Retinal pigment epithelial cell (primary cell): Measurements from ENCODE around the gene TREM2.

Source experiments
- DNase-seq: peaks from one replicate; pipeline ENCODE4 v3.0.0-alpha.2; 2010; ENCODE audit warnings: low read depth
- H3K4me3 ChIP-seq: 2 replicates; pipeline ENCODE4 v1.5.1; 2011; ENCODE audit warnings: mild to moderate bottlenecking, low read length, control low read depth, moderate library complexity
- CTCF ChIP-seq: conservative IDR thresholded peaks from 2 replicates; pipeline ENCODE4 v1.5.1; 2011; ENCODE audit warnings: low read depth, low read length, control low read depth, inconsistent platforms

The TREM2 gene

GRCh38 chr6:41162687-41163418, at the start of gene TREM2:
Gene TREM2 (minus strand): TSS chr6:41163116. CDS start chr6:41163082, 34 bp downstream.
- no peak for DNase-seq
- TF ChIP-seq CTCF: no peak
- H3K4me3 ChIP-seq: no peak within 1 kb of the TSS

- no peak for TF ChIP-seq CTCF
- no peak overlapping the region for H3K4me3 ChIP-seq
- no peak for DNase-seq
These were observed 46.8 kb upstream of the TREM2 start for GRCh38 chr6:41209547-41210320.

- no peak overlapping the region for H3K4me3 ChIP-seq
- TF ChIP-seq CTCF: no peak
- no peak for DNase-seq
These were observed 45.7 kb upstream of the TREM2 start for GRCh38 chr6:41208439-41209106.

GRCh38 chr6:41204156-41204555, 41.2 kb upstream of the TREM2 start:
- no peak for TF ChIP-seq CTCF
- DNase-seq: no peak

GRCh38 chr6:41201764-41202173, 38.9 kb upstream of the TREM2 start:
- TF ChIP-seq CTCF: no peak
- H3K4me3 ChIP-seq: no peak overlapping the region
- DNase-seq: no peak

More at GRCh38 chr6:41204156-41204555, 41.2 kb upstream of the TREM2 start:
- H3K4me3 ChIP-seq: no peak overlapping the region

- no peak within 1 kb of the TSS for H3K4me3 ChIP-seq
- no peak for TF ChIP-seq CTCF
- DNase-seq: no peak
These were observed 38.2 kb upstream of the TREM2 start, which contains the start of gene TREML2 for GRCh38 chr6:41200901-41201763. Gene TREML2 (minus strand): TSS chr6:41201149. CDS start chr6:41201008, 141 bp downstream.
